Measurements from ENCODE around the gene TOMM7.
"Not testable (repeated sequence)": the region's sequence is repeated elsewhere in the genome, so short reads cannot be mapped to it uniquely, and the experiment has no call there.

Gene TOMM7

DNA sequence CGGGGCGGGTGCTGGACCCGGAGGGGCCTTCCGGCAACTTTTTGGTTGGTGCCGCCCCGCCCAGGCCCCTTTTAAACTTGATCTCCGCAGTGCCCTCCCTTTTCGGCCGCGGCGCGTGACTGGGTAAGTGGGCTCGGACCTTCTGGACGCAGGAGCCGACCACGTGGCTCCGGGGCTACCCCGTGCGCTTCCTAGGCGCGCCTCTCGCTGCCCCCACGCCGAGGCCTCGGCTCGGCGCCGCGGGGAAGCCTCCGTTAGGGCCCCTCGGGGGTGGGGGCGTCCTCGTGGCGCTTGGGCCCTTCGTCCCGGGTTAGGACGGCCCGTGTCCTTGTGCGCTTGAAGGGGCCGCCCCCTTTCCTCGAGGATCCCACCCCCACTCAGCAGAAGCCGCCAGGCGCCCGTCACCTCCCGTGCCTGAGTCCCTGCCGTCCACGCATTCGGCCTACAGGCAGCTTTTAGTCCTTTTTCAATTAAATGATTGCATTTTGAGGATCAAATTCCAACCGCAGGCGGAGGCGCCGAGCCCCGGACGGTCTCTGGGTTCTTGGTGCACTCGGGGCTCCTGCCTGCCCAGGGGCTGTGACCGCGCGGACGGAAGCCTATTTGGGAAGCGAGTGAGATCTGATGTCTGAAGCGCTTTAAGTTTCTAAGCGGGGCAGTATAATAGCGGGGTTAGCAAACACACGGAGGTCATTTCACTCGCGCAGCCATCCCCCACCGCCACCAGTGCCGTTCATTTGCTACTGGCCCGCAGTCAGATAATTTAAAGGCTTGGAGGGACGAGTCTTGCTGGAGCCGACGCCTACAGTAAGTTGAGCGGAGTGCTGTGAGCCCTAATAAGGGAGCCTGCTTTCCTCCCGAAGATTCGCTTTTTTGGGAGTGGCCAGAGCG lies 31.8 kb upstream of the TOMM7 start:
- peak; percentile 71 for DNase-seq (ENCODE audit: low read depth)
- peak overlapping the region; percentile 56 for H3K4me3 ChIP-seq (ENCODE audit: low read depth, low read length)
- TF ChIP-seq, protein P1, sequence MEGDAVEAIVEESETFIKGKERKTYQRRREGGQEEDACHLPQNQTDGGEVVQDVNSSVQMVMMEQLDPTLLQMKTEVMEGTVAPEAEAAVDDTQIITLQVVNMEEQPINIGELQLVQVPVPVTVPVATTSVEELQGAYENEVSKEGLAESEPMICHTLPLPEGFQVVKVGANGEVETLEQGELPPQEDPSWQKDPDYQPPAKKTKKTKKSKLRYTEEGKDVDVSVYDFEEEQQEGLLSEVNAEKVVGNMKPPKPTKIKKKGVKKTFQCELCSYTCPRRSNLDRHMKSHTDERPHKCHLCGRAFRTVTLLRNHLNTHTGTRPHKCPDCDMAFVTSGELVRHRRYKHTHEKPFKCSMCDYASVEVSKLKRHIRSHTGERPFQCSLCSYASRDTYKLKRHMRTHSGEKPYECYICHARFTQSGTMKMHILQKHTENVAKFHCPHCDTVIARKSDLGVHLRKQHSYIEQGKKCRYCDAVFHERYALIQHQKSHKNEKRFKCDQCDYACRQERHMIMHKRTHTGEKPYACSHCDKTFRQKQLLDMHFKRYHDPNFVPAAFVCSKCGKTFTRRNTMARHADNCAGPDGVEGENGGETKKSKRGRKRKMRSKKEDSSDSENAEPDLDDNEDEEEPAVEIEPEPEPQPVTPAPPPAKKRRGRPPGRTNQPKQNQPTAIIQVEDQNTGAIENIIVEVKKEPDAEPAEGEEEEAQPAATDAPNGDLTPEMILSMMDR (IDR thresholded peaks at IDR 0.05; ENCODE audit: low read depth, low read length, missing control alignments), result no peak

DNA sequence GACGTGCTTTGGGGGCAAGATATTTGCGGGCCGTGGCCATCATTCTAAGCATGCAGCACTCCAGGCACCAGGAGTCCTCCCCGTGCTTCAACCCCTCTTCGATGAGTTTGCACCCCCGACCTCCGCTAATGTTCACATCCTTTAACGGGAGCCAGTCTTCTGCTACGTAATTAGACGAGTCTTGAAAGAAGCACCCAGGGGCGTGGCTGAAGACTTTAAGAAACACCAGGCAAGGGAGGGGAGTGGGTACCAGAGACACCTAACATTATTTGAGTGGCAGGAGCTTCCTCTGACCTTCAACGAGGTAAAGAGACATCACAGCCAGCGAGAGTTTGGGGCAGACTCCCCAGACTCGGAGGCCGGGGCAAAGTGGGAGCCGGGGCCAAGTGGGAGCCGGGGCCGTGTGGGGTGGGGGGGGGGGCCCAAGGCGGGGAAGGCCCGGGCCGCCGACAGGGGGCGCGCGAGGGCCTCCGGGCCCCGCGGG lies 31.1 kb upstream of the TOMM7 start:
- H3K4me3 ChIP-seq (ENCODE audit: low read depth, low read length), result peak overlapping the region; percentile 56
- DNase-seq (ENCODE audit: low read depth), result no peak
- TF ChIP-seq, protein P1 (IDR thresholded peaks at IDR 0.05; ENCODE audit: low read depth, low read length, missing control alignments), result peak; percentile 65

DNA sequence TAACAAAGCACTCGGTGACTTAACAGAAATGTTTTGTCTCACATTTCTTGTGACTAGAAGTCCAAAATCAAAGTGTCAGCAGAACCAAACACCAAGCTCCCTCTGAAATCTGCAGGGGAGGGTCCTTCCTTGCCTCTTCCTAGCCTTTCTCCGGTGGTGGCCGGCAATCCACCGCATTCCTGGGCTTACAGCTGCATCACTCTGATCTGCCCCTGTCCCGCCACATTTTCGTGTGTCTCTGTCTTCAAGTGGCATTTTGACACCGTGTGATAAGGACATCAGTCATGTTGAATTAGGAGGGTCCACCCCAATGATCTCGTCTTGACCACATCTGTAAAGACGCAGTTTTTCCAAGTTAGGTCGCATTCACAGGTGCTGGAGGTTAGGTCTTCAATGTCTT lies 30.5 kb upstream of the TOMM7 start:
- H3K4me3 ChIP-seq (ENCODE audit: low read depth, low read length), result no peak overlapping the region; the same call in 1 of the 2 replicates
- DNase-seq (ENCODE audit: low read depth), result no peak
- TF ChIP-seq, protein P1 (IDR thresholded peaks at IDR 0.05; ENCODE audit: low read depth, low read length, missing control alignments), result no peak

DNA sequence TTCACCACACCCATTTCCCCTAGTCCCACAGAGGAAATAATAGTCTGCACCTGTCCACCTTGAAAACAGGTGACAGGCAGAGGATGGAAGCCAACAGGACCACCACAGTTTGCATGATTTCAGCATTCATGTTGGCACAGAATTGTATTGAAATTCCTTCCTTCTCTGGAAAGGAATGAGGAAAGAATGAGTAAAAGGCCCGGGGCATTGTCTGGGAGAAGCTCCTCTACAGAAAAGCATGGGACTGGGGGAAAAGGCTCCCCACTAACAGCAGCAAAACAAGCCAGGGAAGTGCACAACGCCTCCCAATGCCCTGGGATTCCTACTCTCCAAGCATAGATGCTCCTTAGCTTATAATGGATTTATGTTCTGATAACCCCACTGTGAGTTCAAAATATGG lies 28.5 kb upstream of the TOMM7 start:
- no peak overlapping the region for H3K4me3 ChIP-seq (ENCODE audit: low read depth, low read length)
- no peak for DNase-seq (ENCODE audit: low read depth)
- TF ChIP-seq, protein P1 (IDR thresholded peaks at IDR 0.05; ENCODE audit: low read depth, low read length, missing control alignments), result no peak

DNA sequence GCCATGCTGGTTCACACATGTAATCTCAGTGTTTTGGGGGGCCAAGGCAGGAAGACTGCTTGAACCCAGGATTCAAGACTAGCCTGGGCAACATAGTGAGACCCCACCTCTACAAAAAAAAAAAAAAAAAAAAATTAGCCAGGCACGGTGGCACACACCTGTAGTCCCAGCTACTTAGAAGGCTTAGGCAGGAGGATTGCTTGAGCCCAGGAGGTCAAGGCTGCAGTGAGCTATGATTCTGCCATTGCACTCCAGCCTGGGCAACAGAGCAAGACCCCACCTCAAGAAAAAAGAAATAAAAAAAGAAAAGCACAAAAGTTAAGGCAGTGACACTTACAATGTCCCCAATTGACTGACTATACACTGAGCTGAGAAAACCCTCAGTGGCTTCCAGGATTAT lies 27.7 kb upstream of the TOMM7 start:
- DNase-seq (ENCODE audit: low read depth); H3K4me3 ChIP-seq (ENCODE audit: low read depth, low read length): not testable (repeated sequence)

DNA sequence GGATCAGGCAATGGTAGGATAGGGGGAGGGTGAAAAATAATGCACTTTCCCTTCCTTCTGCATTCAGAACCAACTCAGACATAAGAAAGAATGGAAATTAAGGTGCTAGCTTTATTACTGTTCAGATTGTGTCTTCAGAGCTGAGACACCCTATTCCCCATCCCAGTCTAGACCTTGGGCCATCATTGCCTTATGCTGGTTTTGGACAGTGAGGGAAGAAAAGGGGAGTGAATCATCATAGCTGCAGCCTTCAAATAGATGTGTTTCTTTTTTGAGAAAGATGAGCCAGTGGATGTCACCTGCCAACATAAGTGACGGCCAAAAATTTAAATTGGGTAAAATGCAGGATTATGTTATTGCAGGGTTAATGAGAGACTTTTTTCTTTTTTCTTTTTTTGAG lies 27.0 kb upstream of the TOMM7 start:
- no peak overlapping the region for H3K4me3 ChIP-seq (ENCODE audit: low read depth, low read length)
- TF ChIP-seq, protein P1 (IDR thresholded peaks at IDR 0.05; ENCODE audit: low read depth, low read length, missing control alignments), result no peak
- DNase-seq (ENCODE audit: low read depth), result no peak

DNA sequence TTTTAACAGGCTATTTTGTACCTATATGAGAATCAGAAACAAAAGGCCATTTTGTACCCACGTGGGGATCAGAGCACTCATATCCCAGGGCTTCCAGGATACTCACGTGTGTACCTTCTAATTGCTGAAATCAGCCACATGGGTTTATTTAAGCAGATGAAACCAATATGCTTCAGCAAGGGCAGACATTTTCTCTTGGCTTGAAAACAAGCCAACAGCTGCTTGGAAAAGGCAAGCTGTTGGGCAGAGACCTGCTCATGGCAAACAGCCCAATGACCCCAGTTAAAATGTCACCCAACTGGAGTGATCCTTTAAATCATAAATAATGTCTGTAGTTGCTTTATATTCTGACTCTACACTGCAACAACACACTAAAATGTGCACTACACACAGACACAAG lies 26.5 kb upstream of the TOMM7 start:
- DNase-seq (ENCODE audit: low read depth), result no peak
- TF ChIP-seq, protein P1 (IDR thresholded peaks at IDR 0.05; ENCODE audit: low read depth, low read length, missing control alignments), result no peak

More for the DNA sequence above, 26.5 kb upstream of the TOMM7 start:
- H3K4me3 ChIP-seq (ENCODE audit: low read depth, low read length), result no peak overlapping the region

Data from GM12864 (cell line).